Measurements from ENCODE around the gene RYR1.

DNA sequence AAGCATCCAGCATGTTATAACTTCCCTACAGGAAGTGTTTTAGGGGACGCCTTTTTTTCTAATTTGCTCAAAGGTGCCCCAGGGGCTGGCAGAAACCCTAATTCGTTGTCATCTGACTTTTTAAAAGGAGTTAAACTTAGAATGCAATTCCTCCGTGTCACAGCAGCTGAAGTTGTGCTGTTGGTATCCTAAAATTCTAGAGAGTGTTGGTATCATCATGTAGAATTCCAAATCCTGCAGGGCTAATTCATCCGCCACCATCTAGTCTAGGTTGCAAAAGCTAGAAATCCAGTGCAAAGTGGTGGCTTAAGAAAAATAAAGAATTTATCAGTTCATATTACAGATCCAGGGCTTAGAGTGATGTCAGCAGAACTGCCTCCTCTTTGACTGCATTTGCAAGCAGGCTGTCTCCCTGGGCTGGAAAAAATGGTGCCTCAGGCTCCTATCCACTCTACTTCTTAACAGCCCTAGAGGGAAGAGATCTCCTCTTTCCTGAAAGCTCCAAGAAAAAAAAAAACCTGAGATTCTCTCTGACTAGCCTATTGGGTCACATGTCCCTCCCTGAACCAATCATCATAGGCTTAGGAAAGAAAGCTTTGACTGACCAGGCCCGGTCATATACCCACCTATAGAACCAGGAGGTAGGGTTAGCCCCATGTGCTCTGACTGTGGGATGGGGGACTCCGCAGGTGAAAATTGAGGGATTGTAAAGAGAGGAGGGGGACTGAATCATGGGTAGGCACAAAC is 111.3 kb downstream of the RYR1 start:
- TF ChIP-seq, protein P1, sequence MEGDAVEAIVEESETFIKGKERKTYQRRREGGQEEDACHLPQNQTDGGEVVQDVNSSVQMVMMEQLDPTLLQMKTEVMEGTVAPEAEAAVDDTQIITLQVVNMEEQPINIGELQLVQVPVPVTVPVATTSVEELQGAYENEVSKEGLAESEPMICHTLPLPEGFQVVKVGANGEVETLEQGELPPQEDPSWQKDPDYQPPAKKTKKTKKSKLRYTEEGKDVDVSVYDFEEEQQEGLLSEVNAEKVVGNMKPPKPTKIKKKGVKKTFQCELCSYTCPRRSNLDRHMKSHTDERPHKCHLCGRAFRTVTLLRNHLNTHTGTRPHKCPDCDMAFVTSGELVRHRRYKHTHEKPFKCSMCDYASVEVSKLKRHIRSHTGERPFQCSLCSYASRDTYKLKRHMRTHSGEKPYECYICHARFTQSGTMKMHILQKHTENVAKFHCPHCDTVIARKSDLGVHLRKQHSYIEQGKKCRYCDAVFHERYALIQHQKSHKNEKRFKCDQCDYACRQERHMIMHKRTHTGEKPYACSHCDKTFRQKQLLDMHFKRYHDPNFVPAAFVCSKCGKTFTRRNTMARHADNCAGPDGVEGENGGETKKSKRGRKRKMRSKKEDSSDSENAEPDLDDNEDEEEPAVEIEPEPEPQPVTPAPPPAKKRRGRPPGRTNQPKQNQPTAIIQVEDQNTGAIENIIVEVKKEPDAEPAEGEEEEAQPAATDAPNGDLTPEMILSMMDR (IDR thresholded peaks at IDR 0.05; ENCODE audit: borderline replicate concordance, extremely low read depth, low read length, poor library complexity, severe bottlenecking) = no peak
- no peak for TF ChIP-seq EZH2 (IDR thresholded peaks at IDR 0.05; ENCODE audit: borderline replicate concordance, low read depth, low read length, severe bottlenecking)

Measured in DND-41 (cell line).